GM21576 (cell line): ENCODE results near the gene MORF4L1.
"Not testable (repeated sequence)": the region's sequence is repeated elsewhere in the genome, so short reads cannot be mapped to it uniquely, and the experiment has no call there.

Source experiments
- ATAC-seq: cut with Tn5 transposase; IDR thresholded peaks from one replicate; pipeline ENCODE4 v1.9.1; 2021; ENCODE audit warnings: mild to moderate bottlenecking, moderate library complexity; ENCODE audit not compliant: unreplicated experiment

Gene MORF4L1

GRCh38 chr15:78895471-78895870 is 22.8 kb downstream of the MORF4L1 start:
- no peak for ATAC-seq

DNA sequence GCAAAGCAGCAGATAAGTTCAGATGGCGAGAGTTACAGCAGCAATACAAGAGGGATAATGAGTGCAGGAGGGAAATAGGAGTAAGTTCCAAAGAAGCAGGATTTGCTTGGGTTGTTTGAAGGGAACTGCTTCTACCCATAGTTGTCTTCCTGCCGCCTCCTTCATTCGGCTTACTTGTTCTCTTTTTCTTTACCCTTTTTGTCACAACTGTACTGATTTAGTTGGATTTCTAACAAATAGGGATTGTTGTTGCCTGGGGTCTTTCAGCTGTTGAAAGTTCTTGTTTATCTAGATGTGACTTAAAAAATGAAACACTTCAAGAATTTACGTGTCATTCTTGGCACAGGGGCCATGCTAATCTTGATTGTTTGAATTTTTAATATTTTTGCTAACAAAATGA is 25.9 kb downstream of the MORF4L1 start:
- no peak for ATAC-seq

GRCh38 chr15:78900819-78901533 is 28.3 kb downstream of the MORF4L1 start:
- ATAC-seq: not testable (repeated sequence)

- not testable (repeated sequence) for ATAC-seq
These were observed 29.8 kb downstream of the MORF4L1 start for GRCh38 chr15:78902281-78903032.

- no peak for ATAC-seq
These were observed 32.1 kb downstream of the MORF4L1 start for GRCh38 chr15:78904599-78905358.

- ATAC-seq: no peak
These were observed 33.6 kb downstream of the MORF4L1 start for GRCh38 chr15:78906316-78906620.

- ATAC-seq: no peak
These were observed 34.9 kb downstream of the MORF4L1 start for GRCh38 chr15:78907577-78907976.

DNA sequence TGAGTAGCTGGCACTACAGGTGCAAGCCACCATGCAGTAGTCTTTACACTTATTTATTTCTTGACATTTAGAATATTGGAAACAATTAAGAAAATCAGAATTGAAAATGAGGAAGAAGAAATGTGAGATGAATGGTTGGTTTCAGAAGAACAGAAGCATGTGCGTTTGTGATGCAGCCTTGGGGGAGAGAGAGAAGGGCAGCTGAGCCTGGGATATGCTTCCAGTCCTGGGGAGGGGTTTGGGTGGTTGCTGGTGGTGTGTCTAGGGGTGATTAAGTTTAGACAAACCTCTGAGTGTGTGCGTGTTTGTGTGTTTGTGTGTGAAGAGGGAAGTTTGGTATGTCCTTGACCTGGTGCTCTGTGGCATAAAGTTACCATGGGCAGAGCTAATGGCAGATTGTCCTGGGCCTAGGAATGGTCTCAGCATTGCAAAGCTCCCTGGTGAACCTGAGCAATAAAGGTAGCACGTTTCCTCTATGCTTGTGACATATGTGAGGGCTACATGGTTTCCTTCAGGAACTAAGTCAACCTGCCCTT is 36.5 kb downstream of the MORF4L1 start:
- ATAC-seq: no peak

- ATAC-seq: no peak
These were observed 37.1 kb downstream of the MORF4L1 start for GRCh38 chr15:78909791-78910228.

- ATAC-seq: no peak
These were observed 37.6 kb downstream of the MORF4L1 start for GRCh38 chr15:78910271-78910670.

DNA sequence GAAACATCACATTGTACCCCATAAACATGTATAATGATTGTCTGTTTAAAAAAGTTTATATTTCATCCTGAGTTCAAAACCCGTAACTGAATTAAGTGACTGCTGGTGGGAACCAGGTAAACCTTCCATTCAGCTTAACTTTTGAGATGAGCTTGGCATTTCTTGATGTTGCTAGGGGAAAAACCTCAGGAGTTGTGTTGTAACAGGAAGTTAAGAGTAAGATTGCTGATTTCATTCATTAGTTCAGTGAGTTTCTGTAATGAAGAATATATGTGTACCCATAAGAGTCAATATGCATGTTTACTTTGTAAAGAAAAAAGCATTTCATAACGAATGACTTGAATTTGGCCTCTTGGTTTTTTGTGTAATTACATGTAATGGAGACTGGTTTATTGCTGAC is 39.6 kb downstream of the MORF4L1 start:
- ATAC-seq: no peak

DNA sequence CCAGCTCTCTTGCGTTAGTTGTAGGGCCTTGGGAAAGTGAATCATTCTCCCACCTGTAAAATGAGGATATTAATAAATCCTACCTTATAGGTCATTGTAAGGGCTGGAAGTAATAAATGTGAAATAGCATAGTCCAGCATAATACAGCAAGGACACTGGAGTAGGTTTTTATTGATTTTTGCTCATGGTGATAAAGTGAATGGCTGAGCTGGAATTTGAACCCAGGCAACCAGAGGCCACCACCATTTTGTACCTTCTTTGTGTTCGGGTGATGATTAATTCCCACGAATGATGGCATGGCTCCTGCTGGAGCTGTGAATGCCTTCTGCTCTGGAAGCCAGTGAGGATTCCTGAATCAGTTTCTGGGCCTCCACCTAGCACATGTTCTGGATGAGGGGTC is 40.3 kb downstream of the MORF4L1 start:
- no peak for ATAC-seq

DNA sequence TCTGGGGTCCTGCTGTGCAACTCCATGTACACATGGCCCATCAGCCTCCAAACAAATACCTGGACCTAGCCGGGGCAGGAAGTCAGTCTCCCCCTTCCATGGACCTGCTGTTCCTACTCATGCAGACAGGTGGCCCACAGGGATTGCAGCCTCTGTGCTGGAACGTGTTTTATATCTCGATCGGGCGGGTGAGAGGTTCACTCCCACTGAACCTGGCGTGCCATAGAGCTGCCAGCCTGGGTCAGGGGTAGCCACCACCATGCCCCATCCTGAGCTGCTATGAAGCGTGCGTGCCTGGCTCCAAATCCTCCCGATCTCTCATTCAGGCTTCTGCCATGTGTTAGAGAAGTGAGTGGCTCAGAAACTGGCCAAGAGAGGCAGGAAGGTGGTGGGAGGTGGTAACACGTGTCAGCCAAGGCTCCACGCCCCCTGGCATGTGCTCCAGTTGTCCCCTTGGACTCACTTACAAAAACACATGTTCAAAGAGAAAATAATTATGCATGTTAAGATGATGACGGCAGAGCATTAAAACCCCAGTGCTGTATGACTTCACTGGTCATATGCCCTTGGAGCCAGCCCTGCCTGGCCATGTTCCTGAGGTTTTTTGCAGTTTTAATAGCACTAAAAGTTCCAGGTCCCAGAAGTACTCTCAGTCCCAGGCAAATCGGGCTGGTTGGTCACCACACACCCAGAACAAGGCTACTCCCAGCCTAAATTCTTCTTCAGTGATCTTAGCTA is 41.5 kb downstream of the MORF4L1 start:
- ATAC-seq: no peak

DNA sequence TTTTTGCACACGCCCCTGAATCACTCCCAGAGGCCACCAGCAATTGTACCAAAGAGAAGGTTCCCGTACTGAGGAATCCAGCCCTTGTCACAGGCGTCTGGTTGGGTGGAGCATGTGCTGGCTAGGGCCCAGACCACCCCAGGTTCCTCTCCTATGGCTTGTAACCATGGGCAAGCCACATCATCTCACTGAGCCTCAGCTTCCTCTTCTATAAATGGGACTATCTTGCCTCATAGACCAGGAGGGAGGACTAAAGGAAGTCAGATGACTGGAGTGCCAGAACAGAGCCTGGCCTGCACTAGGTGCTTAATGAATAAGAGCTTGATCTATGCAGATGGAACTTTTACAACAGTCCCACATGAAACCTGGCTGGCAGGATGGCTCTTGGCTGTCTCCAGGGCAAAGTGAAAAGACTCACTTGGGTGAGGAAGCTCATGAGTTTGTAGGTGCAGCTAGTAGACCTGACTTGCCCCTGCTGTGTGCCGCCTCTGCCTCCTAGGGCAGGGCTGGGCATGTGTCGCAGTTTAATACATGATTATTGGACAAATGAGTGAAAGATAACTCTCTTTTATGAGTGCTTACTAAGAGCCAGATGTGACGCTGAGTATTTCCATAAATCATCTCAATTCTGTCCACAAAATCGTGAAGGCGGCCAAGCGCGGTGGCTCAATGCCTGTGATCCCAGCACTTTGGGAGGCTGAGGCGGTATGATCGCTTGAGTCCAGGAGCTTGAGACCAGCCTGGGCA is 42.8 kb downstream of the MORF4L1 start:
- no peak for ATAC-seq

GRCh38 chr15:78916088-78916487 is 43.4 kb downstream of the MORF4L1 start:
- no peak for ATAC-seq

DNA sequence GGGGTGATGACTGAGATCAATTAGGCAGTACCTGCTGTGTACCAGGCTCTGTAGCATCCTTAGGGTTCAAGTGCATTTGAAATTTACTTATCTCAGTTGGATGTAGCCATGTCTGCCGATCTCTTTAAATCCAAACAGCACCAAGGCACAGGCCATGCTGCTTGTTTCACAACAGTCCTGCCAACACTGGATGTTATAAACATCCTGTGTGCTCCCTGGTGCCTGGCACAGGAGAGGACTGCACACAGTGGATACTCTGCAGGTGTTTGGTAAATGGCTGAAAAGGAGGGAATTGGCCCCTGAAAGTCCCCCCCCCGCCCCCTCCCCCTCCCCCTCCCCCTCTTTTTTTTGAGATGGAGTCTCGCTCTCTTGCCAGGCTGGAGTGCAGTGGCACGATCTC is 45.2 kb downstream of the MORF4L1 start:
- ATAC-seq: no peak

DNA sequence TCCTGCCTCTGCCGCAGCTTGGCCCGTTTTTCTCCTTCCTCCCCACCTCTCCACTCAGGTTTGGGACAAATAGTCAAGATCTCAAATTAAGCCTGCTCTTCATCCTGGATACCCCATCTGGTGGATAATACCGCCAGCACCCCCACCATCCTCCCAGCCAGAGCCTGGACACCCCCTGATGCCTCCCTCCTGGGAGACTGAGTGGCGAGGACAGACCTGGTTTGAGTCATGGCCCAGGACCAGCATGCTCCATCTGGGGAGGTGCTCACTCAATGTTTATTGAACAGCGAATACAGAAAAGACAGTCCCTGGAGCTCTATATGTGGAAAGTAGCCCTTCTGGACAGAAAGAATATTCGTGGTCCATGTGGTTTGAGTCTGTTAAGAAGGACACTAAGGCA is 48.8 kb downstream of the MORF4L1 start:
- ATAC-seq: no peak

DNA sequence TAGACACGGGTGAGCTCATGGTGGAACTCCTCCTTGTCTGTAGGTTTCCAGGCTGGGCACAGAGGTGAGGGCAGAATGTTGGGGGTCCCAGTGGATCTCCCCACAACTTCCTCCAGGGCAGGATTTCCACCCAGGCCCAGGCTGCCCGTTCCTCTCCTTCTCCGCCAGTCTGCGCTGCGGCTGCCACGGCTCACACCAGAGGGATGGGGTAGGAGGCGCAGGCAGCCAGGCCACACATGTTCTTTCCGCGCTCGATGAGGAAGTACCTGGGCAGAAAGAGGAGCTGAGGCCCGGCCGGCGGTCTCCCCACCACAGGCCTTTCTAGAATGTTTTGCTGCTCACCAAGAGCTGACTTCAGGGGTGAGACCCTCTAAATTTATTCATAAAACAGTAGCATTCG is 49.2 kb downstream of the MORF4L1 start:
- no peak for ATAC-seq

DNA sequence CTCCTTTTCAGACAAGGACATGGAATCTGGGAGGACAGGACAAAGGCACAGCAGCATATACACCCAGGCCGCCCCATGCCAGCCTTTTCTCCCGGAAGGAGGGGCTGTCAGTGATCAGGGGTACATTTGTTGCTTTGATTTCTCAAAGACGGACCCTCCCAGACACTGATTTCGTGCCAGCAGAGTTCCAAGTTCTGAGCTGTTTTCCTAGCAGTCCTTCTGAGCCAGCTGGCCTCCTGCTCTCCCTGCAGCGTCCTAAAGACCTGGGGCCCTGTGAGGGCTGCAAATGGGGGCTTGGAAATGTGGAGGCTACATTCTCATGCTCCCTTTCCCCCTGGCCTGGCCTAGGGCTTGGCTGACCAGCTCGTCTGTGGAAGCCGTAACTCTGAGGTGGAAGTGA is 49.8 kb downstream of the MORF4L1 start:
- no peak for ATAC-seq

DNA sequence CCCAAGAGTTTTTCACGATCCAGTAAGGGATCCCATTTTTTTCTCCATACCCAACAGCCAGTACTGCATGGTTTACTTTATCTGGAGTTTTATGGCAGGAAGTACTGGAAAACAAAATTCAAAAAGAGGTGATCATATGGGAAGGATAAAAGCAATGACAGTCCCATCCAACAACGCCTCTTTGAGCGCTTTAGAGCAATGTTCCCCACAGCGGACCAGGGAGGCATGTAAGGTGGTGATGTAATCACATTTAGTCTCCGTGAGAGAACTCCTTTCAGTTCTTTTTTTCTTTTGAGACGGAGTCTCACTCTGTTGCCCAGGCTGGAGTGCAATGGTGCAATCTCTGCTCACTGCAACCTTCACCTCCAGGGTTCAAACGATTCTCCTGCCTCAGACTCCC is 50.3 kb downstream of the MORF4L1 start:
- ATAC-seq: no peak
